GM21526 (cell line): ENCODE results near the gene ZNF407.
"Not testable (repeated sequence)": the region's sequence is repeated elsewhere in the genome, so short reads cannot be mapped to it uniquely, and the experiment has no call there.

Source experiments
- ATAC-seq: cut with Tn5 transposase; IDR thresholded peaks from one replicate; pipeline ENCODE4 v1.9.1; 2021; ENCODE audit warnings: moderate library complexity; ENCODE audit not compliant: unreplicated experiment, low FRiP score

The ZNF407 gene

DNA sequence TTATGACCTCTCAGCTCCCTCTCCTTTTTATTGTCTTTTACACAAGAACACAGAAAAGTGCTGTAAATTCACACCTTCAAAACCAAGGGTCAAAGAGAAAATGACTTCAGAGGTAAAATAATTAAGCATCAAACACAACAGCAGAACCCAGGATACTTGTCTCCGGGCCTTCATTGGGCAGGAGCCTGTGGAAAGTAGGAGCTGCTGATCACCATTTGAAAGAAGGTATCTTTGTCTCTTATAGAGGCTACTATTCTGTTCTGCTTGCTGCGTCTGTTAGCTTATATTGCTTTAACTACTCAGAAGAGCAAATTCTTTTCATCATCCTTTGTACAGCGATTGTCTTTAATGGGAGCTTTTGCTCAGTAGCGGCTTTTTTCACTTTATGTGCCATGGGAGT lies 350.2 kb downstream of the ZNF407 start:
- ATAC-seq = no peak

GRCh38 chr18:74949611-74950010 lies 351.9 kb downstream of the ZNF407 start:
- ATAC-seq = no peak

DNA sequence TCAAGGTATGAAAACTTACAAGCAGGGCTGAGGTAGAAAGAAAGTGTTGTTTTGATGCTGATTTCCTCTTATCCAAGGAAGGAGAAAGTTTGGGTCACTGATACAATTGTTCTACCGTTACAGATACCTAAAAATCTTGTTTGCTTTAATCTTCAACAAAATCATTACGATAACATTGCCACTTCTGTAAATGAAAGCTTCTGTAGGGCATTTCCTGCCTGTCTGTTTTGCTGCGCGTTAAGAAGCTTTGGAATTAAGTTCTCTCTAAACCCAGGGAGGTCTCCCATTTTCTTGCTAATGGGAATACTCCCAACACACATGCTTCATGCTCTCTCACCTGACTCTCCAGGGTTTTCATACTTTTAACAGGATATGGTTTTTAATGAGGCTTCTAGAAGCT lies 352.8 kb downstream of the ZNF407 start:
- ATAC-seq = no peak

GRCh38 chr18:74951165-74951760 lies 353.6 kb downstream of the ZNF407 start:
- no peak for ATAC-seq

DNA sequence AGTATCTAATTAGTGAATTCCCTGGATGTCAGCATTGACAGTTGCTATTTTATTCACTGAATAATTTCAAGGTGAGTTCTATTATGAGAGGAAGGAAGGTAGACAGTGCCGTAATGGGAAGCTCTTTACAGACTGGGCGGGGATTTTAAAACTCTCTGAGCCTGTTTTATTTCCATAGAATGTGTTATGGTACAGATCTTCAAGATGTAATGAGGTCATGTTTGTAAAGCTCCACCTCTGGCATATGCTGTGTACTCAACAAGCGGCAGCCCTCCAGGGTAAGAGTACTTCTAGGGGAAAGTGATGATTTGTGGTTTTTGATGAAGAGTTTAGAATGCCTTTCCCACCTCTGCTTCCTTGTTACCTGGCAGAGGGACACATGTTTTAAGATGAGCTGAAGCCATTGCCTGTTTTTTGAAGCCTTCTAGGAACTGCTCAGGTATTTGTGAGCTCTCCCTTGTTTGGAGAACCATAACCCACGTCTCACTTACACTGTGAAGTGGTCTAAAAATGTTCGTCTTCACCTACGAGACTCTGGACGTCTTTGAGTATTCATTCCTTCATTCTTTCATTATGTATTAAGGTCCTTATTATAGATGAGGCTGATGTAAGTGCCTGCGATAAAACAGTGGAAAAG lies 360.0 kb downstream of the ZNF407 start:
- ATAC-seq = no peak

- no peak for ATAC-seq
Observed at GRCh38 chr18:74959216-74959615, 361.5 kb downstream of the ZNF407 start.

DNA sequence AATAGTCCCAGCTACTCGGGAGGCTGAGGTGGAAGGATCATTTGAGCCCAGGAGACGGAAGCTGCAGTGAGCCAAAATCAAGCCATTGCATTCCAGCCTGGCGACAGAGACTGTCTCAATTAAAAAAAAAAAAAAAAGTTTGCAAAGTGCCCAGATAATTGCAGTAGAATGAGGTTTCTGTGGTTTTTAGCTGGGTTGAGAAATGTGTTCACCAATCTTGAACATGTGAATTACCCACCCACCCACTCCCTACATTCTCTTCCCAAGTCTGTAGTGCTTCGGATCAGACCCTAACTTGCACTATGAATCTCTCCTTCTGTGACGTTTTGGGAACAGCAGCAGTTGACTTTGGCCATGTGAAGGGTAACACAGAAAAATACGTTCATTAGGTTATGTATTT lies 363.9 kb downstream of the ZNF407 start:
- no peak for ATAC-seq

- peak; percentile 90 for ATAC-seq
Observed at GRCh38 chr18:74963820-74964446, 366.3 kb downstream of the ZNF407 start.

DNA sequence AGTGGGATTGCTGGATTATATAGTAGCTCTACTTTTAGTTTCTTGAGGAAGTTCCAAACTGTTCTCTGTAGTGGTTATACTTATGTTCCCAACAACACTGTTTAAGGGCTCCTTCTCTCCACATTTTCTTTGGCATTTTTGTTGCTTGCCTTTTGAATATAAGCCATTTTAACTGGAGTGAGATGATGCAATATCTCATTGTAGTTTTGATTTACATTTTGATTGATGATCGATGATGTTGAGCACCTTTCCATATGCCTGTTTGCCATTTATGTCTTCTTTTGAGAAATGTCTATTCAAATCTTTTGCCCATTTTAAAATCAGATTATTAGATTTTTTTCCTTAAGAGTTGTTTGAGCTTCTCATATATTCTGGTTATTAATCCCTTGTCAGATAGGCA lies 368.0 kb downstream of the ZNF407 start:
- ATAC-seq = no peak

- no peak for ATAC-seq
Observed at GRCh38 chr18:74967438-74967837, 369.8 kb downstream of the ZNF407 start.

DNA sequence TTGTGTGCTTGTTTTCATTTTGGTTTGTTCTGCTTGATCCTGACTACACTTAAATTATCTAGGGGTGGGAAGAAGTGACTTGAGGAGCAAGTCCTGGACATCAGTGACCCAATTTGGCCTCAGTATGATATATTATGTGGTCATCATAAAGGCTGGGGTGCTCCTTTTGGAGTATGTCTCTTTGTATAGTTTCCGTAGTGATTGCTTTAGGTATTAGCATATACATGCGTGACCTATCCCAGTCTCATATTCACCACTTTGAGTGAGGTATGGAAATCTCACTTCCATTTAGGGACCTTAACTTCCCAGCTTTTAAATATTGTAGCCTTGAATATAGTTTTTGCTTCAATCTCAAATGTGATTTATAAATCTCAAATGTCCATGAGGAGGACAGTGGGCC lies 370.3 kb downstream of the ZNF407 start:
- no peak for ATAC-seq

DNA sequence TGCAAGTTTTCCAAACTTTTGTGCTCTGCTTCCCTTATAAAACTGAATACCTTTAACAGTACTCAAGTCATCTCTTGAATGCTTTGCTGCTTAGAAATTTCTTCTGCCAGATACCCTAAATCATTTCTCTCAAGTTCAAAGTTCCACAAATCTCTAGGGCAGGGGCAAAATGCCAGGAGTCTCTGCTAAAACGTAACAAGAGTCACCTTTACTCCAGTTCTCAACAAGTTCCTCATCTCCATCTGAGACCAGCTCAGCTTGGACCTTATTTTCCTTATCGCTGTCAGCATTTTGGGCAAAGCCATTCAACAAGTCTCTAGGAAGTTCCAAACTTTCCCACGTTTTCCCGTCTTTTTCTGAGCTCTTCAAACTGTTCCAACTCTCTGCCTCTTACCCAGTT lies 373.7 kb downstream of the ZNF407 start:
- not testable (repeated sequence) for ATAC-seq

- ATAC-seq = not testable (repeated sequence)
Observed at GRCh38 chr18:74971776-74972175, 374.1 kb downstream of the ZNF407 start.

GRCh38 chr18:74972354-74972753 lies 374.7 kb downstream of the ZNF407 start:
- ATAC-seq = no peak

DNA sequence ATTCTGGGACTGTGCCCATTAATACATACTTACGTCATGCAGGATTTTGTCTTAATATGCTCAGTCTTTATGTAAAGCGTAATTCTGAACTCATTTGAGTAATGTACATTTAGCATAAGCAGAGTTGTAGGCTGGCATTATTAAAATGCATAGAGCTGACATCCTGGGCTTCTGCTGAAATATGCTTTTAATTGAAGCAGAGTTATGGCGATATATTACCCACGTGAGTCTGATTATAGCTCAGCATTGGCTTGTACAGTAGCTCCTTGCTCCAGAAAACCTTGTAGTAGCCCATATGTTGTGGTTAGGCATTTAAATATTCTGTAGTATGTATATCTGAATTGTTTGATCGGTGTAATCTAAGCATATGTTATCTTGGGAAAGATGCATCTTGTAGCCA lies 377.3 kb downstream of the ZNF407 start:
- no peak for ATAC-seq

GRCh38 chr18:74976331-74976909 lies 378.8 kb downstream of the ZNF407 start:
- no peak for ATAC-seq

DNA sequence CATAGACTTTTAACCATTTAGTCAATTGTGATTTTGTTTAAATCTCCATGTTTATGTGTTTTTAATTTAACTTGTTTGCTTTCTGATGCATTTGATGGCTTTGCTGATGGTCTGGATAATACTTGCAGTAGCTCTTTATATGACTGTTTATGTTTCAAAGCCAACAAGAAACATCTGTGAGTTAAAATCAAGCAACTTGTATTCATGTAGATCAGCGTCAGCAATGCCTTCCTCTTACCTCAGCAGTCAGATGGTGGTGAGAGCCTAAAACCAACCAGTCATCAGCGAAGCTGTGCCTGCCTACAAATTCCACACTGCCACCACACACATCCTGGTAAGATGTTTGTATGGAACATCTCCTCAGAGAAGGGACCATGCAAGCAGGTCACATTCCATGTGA lies 379.4 kb downstream of the ZNF407 start:
- no peak for ATAC-seq

- ATAC-seq = no peak
Observed at GRCh38 chr18:74980669-74981068, 383.0 kb downstream of the ZNF407 start.

DNA sequence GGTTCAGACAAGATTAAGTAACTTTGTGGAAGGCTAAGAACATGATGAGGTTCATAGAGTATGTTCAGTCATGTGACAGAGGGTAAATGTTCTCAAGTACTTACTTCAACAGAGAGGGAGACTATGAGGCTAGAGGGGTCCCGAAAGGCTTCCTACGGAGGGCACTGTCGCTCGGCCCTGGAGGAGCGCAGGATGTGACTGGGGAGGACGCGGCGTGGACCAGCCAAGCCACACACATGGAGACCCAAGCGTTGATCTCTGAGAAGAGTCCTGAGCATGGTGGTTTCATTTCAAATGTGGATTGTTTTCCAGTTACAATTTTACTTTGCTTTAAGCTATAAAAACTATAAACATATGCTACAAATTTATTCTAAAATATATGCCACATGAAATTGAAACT lies 383.8 kb downstream of the ZNF407 start:
- ATAC-seq = no peak

DNA sequence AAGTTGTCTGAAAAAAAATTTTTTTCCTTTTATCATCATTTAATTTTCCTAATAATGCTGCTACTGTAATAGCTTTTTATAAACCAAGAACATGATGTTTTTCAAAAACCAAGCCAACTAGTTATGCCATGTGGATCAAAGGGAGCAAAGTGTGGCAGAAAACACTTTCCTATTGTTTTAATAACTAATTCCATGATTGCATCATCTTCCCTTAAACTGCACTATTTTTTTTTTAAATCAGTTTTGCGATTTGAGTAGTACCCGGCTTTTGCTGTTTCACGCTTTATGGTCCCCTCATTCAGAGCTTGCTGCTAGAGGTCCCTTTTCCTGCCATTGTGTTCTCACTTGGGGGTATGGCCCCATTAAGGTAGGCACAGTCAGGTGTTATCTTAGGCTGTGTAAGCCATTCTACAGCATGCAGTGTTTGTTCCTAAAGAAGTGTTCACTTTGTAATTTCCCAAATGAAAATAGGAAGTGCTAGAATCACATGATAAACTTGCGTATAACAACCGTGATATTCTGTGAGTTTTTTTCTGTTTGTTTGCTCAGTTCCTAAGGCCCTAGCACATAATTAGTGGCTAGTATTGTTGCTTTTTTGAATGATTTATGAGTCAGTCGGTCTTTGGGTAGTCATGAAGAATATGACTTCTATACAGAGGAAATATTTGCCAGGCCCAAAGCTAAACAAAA lies 385.4 kb downstream of the ZNF407 start:
- ATAC-seq = no peak

GRCh38 chr18:74989134-74989533 lies 391.5 kb downstream of the ZNF407 start:
- ATAC-seq = no peak
